ENCODE data around the gene GARS1.

Gene GARS1

GRCh38 chr7:30594540-30595435 is at the start of gene GARS1:
GARS1 (plus strand) TSS chr7:30594878; CDS start chr7:30594922, 44 bp downstream.
- peak; percentile 97 for DNase-seq (ENCODE audit: low read depth)
- peak within 1 kb of the TSS; percentile 80 for H3K4me3 ChIP-seq (ENCODE audit: low read depth, low read length)
- TF ChIP-seq CTCF (IDR thresholded peaks at IDR 0.05; ENCODE audit: insufficient read depth, low read depth, low read length, missing control alignments): no peak

- no peak overlapping the region for H3K4me3 ChIP-seq (ENCODE audit: low read depth, low read length)
- no peak for TF ChIP-seq CTCF (IDR thresholded peaks at IDR 0.05; ENCODE audit: insufficient read depth, low read depth, low read length, missing control alignments)
- no peak for DNase-seq (ENCODE audit: low read depth)
These were observed 48.7 kb upstream of the GARS1 start for GRCh38 chr7:30545791-30546555.

- no peak overlapping the region for H3K4me3 ChIP-seq (ENCODE audit: low read depth, low read length)
- no peak for TF ChIP-seq CTCF (IDR thresholded peaks at IDR 0.05; ENCODE audit: insufficient read depth, low read depth, low read length, missing control alignments)
- no peak for DNase-seq (ENCODE audit: low read depth)
These were observed 48.1 kb upstream of the GARS1 start for GRCh38 chr7:30546596-30546995.

GRCh38 chr7:30548845-30549244 is 45.8 kb upstream of the GARS1 start:
- no peak overlapping the region for H3K4me3 ChIP-seq (ENCODE audit: low read depth, low read length)
- peak; percentile 66 for TF ChIP-seq CTCF (IDR thresholded peaks at IDR 0.05; ENCODE audit: insufficient read depth, low read depth, low read length, missing control alignments)
- DNase-seq (ENCODE audit: low read depth): peak; percentile 42

GRCh38 chr7:30549931-30550493 is 44.7 kb upstream of the GARS1 start:
- no peak overlapping the region for H3K4me3 ChIP-seq (ENCODE audit: low read depth, low read length)
- DNase-seq (ENCODE audit: low read depth): no peak
- no peak for TF ChIP-seq CTCF (IDR thresholded peaks at IDR 0.05; ENCODE audit: insufficient read depth, low read depth, low read length, missing control alignments)

- no peak for TF ChIP-seq CTCF (IDR thresholded peaks at IDR 0.05; ENCODE audit: insufficient read depth, low read depth, low read length, missing control alignments)
- no peak overlapping the region for H3K4me3 ChIP-seq (ENCODE audit: low read depth, low read length)
- no peak for DNase-seq (ENCODE audit: low read depth)
These were observed 42.3 kb upstream of the GARS1 start for GRCh38 chr7:30552330-30552729.
